SKM-1 (cell line): ENCODE results near the gene EXOSC9.

Experiments
- DNase-seq: peaks from one replicate; lab custom pipeline; 2025; ENCODE audit not compliant: unreplicated experiment; lab: John Stamatoyannopoulos, UW

Gene EXOSC9

DNA sequence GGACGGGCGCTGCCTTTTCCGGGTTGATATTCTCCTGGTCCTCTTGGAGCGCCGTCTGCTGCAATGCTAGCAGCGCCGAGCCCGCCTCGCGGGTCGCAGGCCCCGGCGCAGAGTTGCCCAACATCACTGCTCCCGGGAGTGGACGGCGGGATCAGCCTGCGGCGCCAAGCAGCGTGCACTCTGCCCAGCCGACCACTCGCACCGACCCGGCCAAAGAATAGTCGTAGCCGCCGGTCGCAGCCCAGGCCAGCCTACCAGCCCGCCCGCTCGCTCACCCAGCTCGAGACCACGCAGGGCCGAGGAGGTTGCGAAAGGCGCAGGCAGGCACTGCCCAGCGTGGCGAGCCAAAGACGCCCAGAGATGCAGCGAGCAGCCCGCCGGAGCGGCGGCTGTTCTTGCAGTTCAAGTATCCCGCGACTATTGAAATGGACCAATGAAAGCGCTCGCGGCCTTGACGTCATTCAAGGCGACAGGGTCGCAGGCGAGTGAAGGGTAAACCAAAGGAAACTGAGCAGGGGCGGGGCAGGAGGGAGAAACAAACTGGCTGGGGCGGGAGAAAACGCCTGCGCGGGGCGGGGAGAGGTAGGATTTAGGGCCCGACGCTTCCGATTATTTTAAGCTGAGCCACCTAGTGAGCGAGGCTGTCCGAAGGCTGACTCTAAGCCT, 22.5 kb downstream of the EXOSC9 start, which contains the start of gene CCNA2:
Gene CCNA2 (minus strand): TSS at position 379 of the 666 bp plus-strand sequence. CDS start 255 bp downstream, at position 124.
- DNase-seq, result peak; percentile 96

DNA sequence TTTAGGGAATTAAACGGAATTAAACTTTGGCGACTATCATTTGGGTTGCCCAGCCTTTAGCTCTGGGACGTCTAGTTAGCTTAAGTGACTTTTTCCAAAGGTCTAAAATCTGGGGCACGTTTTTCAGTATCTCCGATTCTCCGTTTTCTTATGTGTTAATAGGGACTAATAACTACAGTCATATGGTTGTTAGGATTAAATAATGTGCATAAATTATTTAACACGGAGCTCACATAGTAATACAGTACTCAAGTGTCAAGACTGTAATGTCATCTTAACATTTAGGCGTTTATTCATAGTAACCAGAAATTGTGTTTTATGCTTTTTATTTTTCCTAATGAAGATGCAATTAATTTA, 23.0 kb downstream of the EXOSC9 start:
- no peak for DNase-seq

DNA sequence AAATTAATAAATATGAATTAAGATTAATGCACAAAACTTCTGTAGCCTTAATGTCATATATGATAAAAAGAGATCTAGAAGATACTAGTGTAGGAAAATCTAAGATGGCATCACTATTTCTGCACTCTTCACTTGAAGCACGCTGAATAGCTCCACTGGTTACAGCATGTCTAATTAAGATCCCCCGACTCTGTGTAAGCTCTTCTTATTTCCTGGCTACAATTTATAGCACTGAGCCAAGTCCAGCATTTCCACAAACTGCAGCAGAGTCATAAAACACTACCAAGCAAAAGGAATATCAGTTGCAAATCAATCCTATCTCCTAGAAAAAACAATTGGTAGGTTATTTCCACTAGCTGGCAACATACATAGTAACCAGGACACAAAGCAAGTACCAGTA, 23.8 kb downstream of the EXOSC9 start:
- no peak for DNase-seq

DNA sequence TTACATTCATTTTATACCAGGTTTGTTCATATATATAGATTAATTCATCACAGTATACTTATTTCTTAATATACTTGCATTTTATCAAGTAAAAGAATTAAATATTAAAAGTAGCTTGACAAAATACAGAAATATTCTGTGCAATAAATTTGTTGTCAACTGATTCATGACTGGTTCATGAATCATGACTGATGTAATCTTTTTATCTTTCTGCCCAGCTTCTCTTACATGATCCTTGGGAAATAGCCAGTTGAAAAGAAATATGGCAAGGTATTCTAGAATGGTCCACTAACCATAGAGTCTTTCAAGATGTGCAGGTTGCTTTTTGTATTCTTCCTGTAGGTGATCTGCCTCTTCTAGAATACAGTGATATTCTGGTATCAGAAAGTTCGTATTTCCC, 26.7 kb downstream of the EXOSC9 start:
- no peak for DNase-seq

DNA sequence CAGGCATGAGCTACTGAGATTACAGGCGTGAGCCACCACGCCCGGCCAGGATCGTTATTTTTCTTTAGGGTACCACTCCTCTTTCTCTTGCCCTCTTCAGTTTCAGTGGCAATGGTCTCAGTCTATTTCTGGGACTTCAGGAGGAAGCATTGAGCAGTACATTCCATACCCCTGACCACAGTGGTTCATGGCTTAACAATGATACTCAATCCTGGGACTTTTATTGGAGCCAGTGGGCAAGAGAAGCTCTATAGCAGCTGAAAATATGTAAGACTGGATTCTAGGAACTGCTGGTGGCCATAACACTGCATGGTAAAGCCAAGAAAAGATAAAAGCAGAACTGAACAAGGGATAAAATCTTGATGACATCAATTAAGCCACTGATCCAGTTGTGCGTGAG, 28.4 kb downstream of the EXOSC9 start:
- DNase-seq, result no peak

DNA sequence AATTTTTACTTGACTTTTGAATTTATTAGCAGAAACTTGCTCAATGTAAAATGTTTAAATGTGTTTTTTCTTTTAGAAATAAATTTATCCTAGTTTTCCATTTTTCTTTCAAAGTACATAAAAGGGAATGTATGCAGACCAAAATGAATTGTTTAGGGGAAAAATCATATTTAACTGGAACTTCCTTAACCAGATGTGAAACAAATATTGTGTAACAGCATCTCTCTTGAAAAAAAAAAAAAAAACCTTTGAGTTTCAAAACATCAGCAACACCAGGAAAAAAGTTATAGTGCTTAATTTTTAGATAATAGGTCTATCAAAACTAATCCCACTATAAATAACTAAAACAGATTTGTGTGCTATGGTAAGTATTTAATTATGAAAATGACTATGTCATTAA, 37.0 kb downstream of the EXOSC9 start:
- no peak for DNase-seq

DNA sequence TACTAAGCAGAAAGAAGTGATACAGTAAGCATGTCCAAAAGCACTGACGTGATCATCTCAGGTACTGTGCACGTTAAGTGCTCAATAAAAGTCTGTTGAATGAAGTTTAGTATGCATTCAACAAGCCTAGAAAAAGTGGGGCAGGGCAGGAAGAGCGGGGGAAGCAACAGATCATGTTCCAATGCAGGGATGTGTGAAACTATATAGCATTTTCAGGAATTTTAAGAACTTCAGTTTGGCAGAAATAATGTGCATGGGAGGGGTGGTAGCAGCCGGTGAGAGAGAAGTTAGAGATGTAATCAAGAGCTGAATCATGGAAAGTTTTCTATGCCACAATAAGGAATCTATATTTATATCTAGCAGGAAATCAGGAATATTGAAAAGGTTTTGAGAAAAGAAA, 41.7 kb downstream of the EXOSC9 start:
- no peak for DNase-seq

DNA sequence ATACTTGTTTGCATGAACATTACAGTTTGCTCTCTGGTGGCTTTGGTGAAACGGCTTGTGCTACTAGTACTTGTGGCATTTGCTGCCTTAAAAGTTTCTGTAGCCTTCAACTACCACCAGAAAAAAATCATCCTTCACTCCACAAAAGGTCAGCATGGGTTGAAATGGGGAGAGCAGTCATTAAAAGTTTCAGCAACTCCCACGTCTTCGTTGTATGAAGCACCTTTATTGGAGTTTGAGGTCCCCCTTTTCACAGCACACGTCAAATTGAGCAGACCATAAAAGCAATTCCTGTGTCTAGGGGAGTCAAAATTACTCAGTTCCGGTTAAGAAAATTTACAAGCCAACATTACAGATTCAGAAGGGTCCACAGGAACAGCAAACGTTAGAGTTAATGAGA, 45.5 kb downstream of the EXOSC9 start:
- DNase-seq, result no peak

DNA sequence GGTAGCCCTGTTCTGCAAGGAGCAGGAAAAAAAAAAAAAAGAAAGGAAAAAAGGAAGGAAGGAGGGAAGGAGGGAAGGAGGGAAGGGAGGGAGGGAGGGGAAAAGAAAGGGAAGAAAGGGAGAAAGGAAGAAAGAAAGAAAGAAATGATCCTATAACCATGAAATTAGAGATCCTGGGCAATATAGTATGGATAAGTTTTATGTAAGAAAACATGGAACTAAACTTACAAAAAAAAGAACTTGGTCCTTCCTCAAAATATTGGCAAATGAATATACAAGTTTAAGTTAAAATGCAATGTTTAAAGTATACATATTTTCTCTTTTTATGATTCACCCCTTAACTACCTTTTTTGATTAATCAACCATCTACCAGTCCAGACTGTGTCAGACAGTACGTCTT, 50.2 kb downstream of the EXOSC9 start:
- no peak for DNase-seq

DNA sequence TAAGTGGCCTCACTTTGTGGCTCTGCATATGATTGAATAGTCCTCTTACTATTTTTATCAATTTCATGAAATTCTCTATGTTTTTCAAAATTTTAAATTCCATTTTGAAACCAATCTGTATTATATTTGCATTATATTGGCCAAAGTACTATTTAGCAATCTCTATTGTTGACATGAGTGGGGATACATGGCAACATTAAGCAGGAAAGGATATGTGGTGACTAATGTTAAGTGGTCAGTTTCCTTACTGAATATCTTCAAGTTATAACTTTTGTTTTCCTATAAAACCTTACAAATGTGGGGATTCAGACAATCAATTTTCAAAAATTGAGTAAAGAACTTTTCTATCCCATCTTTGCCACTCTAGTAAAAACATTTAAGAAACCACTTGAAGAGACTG, 59.0 kb downstream of the EXOSC9 start:
- no peak for DNase-seq

DNA sequence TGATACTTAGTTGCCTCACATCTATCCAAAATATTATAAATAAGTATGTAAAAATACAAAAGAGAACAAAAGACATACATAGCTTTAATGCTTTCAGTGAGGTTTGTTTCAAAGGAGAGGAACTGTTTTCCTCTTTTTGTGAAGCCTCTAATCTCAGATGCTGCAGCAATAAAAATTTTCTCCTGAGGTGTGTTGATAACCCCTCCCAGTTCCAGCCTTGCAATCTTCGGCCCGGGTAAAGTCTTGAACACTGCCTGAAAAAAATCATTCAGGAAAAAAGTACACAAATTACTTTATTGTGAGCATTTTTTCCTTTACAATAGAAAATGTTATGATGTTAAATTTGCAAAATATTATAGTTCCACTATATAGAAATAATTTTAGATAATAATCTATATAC, 60.3 kb downstream of the EXOSC9 start:
- DNase-seq, result no peak

DNA sequence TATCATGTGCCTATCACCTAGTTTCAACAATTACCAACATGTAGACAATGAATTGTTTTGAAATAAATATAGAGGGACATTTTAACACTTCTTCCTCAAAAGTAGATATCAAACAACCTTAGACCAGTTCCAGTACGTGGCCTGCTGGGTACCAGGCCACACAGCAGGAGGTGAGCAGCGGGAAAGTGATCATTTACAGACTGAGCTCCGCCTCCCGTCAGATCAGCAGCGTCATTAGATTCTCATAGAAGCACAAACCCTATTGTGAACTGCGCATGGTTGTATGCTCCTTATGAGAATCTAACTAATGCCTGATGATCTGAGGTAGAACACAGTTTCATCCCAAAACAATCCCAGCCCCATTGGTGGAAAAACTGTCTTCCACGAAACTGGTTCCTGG, 62.7 kb downstream of the EXOSC9 start:
- DNase-seq, result no peak
